A549 (cell line): ENCODE results near the gene PRDM1. TPM values are rescaled to one million over a fixed set of nuclear protein-coding genes. Genes with fewer than 3 reads are reported as not detected.

Source experiments
- ATAC-seq, 2 experiments: fragments of 200-7000 bp in 1 of 2; fragments of >200 bp in 1 of 2; cut with Nextera tagmentation in 1 of 2; cut with Tn5 transposase in 1 of 2; 3 replicates each; pipeline versions ENCODE4 v1.8.0 to v1.9.1; 2018 to 2020; ENCODE audit warnings: mild to moderate bottlenecking in 1 of 2, moderate library complexity in 1 of 2
- CTCF ChIA-PET: fragments of 300-600 bp; sonication (Branson Sonifier 250); formaldehyde crosslinking; extraction: SDS; loops from one replicate; lab custom pipeline; 2021; ENCODE audit warnings: antibody characterized with exemption, inconsistent platforms; lab: Yijun Ruan, JAX
- POLR2A ChIA-PET: fragments of 350-600 bp; formaldehyde crosslinking; extraction: SDS; loops from one replicate; lab custom pipeline; 2021; ENCODE audit warnings: antibody characterized with exemption, inconsistent platforms; lab: Yijun Ruan, JAX
- DNase-seq, 2 experiments: peaks; one replicate each; pipeline versions ENCODE4 v3.0.0 to v3.0.0-alpha.2; 2011 to 2016; ENCODE audit warnings: low read depth in 1 of 2, low spot score in 1 of 2
- FAIRE-seq: peaks from 2 replicates; lab custom pipeline; 2011; peaks lifted over from hg19 to GRCh38; lab: Jason Lieb, UNC
- H3K27ac ChIP-seq, 2 experiments: fragments of >200 bp; sonication (Bioruptor Twin); formaldehyde crosslinking; 3 replicates each; pipeline ENCODE4 v1.5.1; 2016 to 2017
- H3K4me1 ChIP-seq: fragments of >200 bp; sonication (Bioruptor Twin); formaldehyde crosslinking; 3 replicates; pipeline ENCODE4 v1.6.1; 2016
- H3K4me2 ChIP-seq: fragments of >200 bp; sonication (Bioruptor Twin); formaldehyde crosslinking; 3 replicates; pipeline ENCODE4 v1.6.1; 2016
- H3K4me3 ChIP-seq: fragments of >200 bp; sonication (Bioruptor Twin); formaldehyde crosslinking; 3 replicates; pipeline ENCODE4 v1.5.1; 2016
- H3K9me3 ChIP-seq: fragments of >200 bp; sonication (Bioruptor Twin); formaldehyde crosslinking; 3 replicates; pipeline ENCODE4 v1.6.1; 2016
- ATOH8 ChIP-seq: fragments of 250-450 bp; sonication (Bioruptor Pico); IDR thresholded peaks from 2 replicates; pipeline ENCODE4 v1.5.0; 2020; ENCODE audit warnings: low read depth, mild to moderate bottlenecking, moderate library complexity
- CBX2 ChIP-seq: fragments of 200-600 bp; sonication (generic); IDR thresholded peaks from 2 replicates; pipeline ENCODE4 v1.6.1; 2016; ENCODE audit warnings: low read depth, mild to moderate bottlenecking, borderline replicate concordance
- CHD2 ChIP-seq: fragments of 150-350 bp; IDR thresholded peaks from 2 replicates; pipeline ENCODE4 v1.6.1; 2014; ENCODE audit warnings: low read length; ENCODE audit not compliant: partially characterized antibody
- E2F6 ChIP-seq: IDR thresholded peaks from 2 replicates; pipeline ENCODE4 v1.6.1; 2012; ENCODE audit warnings: low read depth, borderline replicate concordance
- EHF ChIP-seq: fragments of 250-450 bp; sonication (Bioruptor Pico); IDR thresholded peaks from 2 replicates; pipeline ENCODE4 v1.5.0; 2020; ENCODE audit warnings: mild to moderate bottlenecking
- HDAC2 ChIP-seq: fragments of 200-600 bp; sonication (generic); IDR thresholded peaks from 2 replicates; pipeline ENCODE4 v1.6.1; 2016
- HOXB13 ChIP-seq: fragments of 250-450 bp; sonication (Bioruptor Pico); IDR thresholded peaks from 2 replicates; pipeline ENCODE4 v1.5.0; 2020; ENCODE audit warnings: low read depth, mild to moderate bottlenecking, moderate library complexity
- JUN ChIP-seq, 2 experiments: fragments of >200 bp; sonication (Bioruptor Twin); formaldehyde crosslinking; IDR thresholded peaks; 2 replicates in 1 of 2; 3 replicates in 1 of 2; pipeline ENCODE4 v1.6.1; 2016 to 2017
- MAZ ChIP-seq: fragments of 150-350 bp; IDR thresholded peaks from 2 replicates; pipeline ENCODE4 v1.6.1; 2014; ENCODE audit warnings: antibody characterized with exemption, low read depth, low read length, borderline replicate concordance
- NFE2L2 ChIP-seq: fragments of 150-350 bp; conservative IDR thresholded peaks from 2 replicates; pipeline ENCODE4 v1.6.1; 2014; ENCODE audit warnings: low read length
- PBX3 ChIP-seq: IDR thresholded peaks from 2 replicates; pipeline ENCODE4 v1.6.1; 2012
- POLR2AphosphoS2 ChIP-seq: conservative IDR thresholded peaks from 2 replicates; pipeline ENCODE4 v1.6.1; 2012; ENCODE audit warnings: low read length, improper control_type of control experiment, inconsistent platforms
- REST ChIP-seq: fragments of 200-600 bp; sonication (generic); IDR thresholded peaks from 2 replicates; pipeline ENCODE4 v1.6.1; 2016; ENCODE audit warnings: antibody characterized with exemption, mild to moderate bottlenecking, moderate library complexity
- TFCP2L1 ChIP-seq: fragments of 250-450 bp; sonication (Bioruptor Pico); IDR thresholded peaks from 2 replicates; pipeline ENCODE4 v1.5.0; 2021; ENCODE audit warnings: mild to moderate bottlenecking
- TP53 ChIP-seq: fragments of 250-450 bp; sonication (Bioruptor Pico); IDR thresholded peaks from 2 replicates; pipeline ENCODE4 v1.5.0; 2021; ENCODE audit warnings: mild to moderate bottlenecking, moderate library complexity
- USF2 ChIP-seq: fragments of 450-650 bp; IDR thresholded peaks from 2 replicates; pipeline ENCODE4 v1.6.1; 2014; ENCODE audit warnings: antibody characterized with exemption
- WGBS: methylation state at CpG from one replicate; pipeline ENCODE4 v1.1.6; 2017; ENCODE audit errors: missing lambda C conversion rate; 5-methylcytosine and 5-hydroxymethylcytosine counted together
- polyA plus RNA-seq, 4 experiments: library from polyadenylated mRNA; depleted of rRNA in 3 of 4; stranded (reverse); fragments of >200 nt; fragmentation: RNase III in 1 of 4; extraction: RNeasy Plus Mini Kit Qiagen cat#74134 plus additional on column Dnase treatment in 1 of 4; gene quantifications; 2 replicates in 3 of 4; 3 replicates in 1 of 4; pipeline ENCODE4 v1.2.3, GENCODE V29; 2011 to 2017
- TF ChIP-seq, protein P1 (sequence below): fragments of >200 bp; sonication (Bioruptor Twin); formaldehyde crosslinking; IDR thresholded peaks from 3 replicates; pipeline ENCODE4 v1.5.1; 2016

Gene PRDM1
- polyA plus RNA-seq, 2 of the 4 experiments (the other 2 are of a cell fraction) = 2.6 to 11.2 TPM

- ChIA-PET CTCF (no interaction called here), POLR2A (no interaction called here)
- 93% methylated on average over 6 of the region's 6 CpGs for WGBS
- H3K4me2 ChIP-seq = no peak overlapping the region
- H3K27ac ChIP-seq = no peak overlapping the region
- no peak for ATAC-seq
- no peak for DNase-seq
- TF ChIP-seq USF2 (no peak), JUN (IDR thresholded peaks at IDR 0.05) (no peak), HDAC2 (no peak), EHF (CRISPR knock-in tag) (no peak), PBX3 (no peak)
- H3K9me3 ChIP-seq = no peaks in the 10 kb centered on the region
- H3K4me1 ChIP-seq = peaks cover 9% of the 10 kb centered on the region; the same call in 2 of the 3 replicates
- FAIRE-seq = no peak
- H3K4me3 ChIP-seq = no peak overlapping the region
Measured at GRCh38 chr6:106108129-106108528, 22.0 kb downstream of the PRDM1 start.

DNA sequence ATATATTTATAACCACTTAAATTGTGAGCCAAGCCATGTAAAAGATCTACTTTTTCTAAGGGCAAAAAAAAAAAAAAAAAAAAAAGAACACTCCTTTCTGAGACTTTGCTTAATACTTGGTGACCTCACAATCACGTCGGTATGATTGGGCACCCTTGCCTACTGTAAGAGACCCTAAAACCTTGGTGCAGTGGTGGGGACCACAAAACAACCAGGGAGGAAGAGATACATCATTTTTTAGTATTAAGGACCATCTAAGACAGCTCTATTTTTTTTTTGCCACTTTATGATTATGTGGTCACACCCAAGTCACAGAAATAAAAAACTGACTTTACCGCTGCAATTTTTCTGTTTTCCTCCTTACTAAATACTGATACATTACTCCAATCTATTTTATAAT is 22.9 kb downstream of the PRDM1 start:
- H3K4me2 ChIP-seq = no peak overlapping the region
- 94% methylated on average over 3 of the region's 3 CpGs for WGBS
- DNase-seq = no peak
- TF ChIP-seq CBX2 (no peak), ATOH8 (CRISPR knock-in tag) (no peak), NFE2L2 (no peak), HDAC2 (no peak), JUN (IDR thresholded peaks at IDR 0.05) (no peak), REST (no peak), TP53 (CRISPR knock-in tag) (no peak), HOXB13 (CRISPR knock-in tag) (no peak), E2F6 (no peak), POLR2AphosphoS2 (no peak), TFCP2L1 (CRISPR knock-in tag) (no peak), MAZ (no peak), CHD2 (no peak)
- TF ChIP-seq, protein P1, sequence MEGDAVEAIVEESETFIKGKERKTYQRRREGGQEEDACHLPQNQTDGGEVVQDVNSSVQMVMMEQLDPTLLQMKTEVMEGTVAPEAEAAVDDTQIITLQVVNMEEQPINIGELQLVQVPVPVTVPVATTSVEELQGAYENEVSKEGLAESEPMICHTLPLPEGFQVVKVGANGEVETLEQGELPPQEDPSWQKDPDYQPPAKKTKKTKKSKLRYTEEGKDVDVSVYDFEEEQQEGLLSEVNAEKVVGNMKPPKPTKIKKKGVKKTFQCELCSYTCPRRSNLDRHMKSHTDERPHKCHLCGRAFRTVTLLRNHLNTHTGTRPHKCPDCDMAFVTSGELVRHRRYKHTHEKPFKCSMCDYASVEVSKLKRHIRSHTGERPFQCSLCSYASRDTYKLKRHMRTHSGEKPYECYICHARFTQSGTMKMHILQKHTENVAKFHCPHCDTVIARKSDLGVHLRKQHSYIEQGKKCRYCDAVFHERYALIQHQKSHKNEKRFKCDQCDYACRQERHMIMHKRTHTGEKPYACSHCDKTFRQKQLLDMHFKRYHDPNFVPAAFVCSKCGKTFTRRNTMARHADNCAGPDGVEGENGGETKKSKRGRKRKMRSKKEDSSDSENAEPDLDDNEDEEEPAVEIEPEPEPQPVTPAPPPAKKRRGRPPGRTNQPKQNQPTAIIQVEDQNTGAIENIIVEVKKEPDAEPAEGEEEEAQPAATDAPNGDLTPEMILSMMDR = no peak
- ChIA-PET POLR2A (no interaction called here), CTCF (no interaction called here)
- peaks cover 9% of the 10 kb centered on the region; the same call in 2 of the 3 replicates for H3K4me1 ChIP-seq
- ATAC-seq = no peak
- no peak for FAIRE-seq
- no peak overlapping the region for H3K27ac ChIP-seq
- H3K4me3 ChIP-seq = no peak overlapping the region
- H3K9me3 ChIP-seq = no peaks in the 10 kb centered on the region
